ENCODE results near the gene GALNTL6. TPM values are rescaled to one million over a fixed set of nuclear protein-coding genes. Genes with fewer than 3 reads are reported as not detected.

The GALNTL6 gene
- total and polyA plus RNA-seq, 9 of the 15 experiments (the other 6 are each of a cell fraction or from before 2014, with no cell fraction given) = 0.18 to 0.50 (median 0.29) TPM

GRCh38 chr4:172962564-172963353 is 1149.6 kb downstream of the GALNTL6 start (continued):
- TF ChIP-seq ZBTB2 (IDR thresholded peaks at IDR 0.05) = no peak
- no peak for TF ChIP-seq TEAD4 (IDR thresholded peaks at IDR 0.05; ENCODE audit: low read length)
- TF ChIP-seq TEAD4 (CRISPR knock-in tag; IDR thresholded peaks at IDR 0.05; ENCODE audit: borderline replicate concordance) = no peak
- no peak for TF ChIP-seq ZNF12 (CRISPR knock-in tag; IDR thresholded peaks at IDR 0.05)
- TF ChIP-seq RB1 (IDR thresholded peaks at IDR 0.05; ENCODE audit: low read depth) = no peak
- TF ChIP-seq, protein P1, sequence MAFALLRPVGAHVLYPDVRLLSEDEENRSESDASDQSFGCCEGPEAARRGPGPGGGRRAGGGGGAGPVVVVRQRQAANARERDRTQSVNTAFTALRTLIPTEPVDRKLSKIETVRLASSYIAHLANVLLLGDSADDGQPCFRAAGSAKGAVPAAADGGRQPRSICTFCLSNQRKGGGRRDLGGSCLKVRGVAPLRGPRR (CRISPR knock-in tag; IDR thresholded peaks at IDR 0.05) = no peak
- TF ChIP-seq ZNF124 (CRISPR knock-in tag; IDR thresholded peaks at IDR 0.05) = no peak
- no peak for TF ChIP-seq CBFA2T3 (IDR thresholded peaks at IDR 0.05)
- no peak for TF ChIP-seq ZNF3 (CRISPR knock-in tag; IDR thresholded peaks at IDR 0.05)

Data from K562 (cell line).